ENCODE data around the gene KIAA0232.

GRCh38 chr4:6910960-6911874, 128.7 kb downstream of the KIAA0232 start:
- no peak for TF ChIP-seq CTCF (IDR thresholded peaks at IDR 0.05)
- no peak for TF ChIP-seq POLR2A (IDR thresholded peaks at IDR 0.05)

All from suprapubic skin (tissue), 3 donors.